ENCODE measurements around the gene ZNF804B. TPM values are rescaled to one million over a fixed set of nuclear protein-coding genes. Genes with fewer than 3 reads are reported as not detected.

Gene ZNF804B
- total RNA-seq, 1 donor: not detected

DNA sequence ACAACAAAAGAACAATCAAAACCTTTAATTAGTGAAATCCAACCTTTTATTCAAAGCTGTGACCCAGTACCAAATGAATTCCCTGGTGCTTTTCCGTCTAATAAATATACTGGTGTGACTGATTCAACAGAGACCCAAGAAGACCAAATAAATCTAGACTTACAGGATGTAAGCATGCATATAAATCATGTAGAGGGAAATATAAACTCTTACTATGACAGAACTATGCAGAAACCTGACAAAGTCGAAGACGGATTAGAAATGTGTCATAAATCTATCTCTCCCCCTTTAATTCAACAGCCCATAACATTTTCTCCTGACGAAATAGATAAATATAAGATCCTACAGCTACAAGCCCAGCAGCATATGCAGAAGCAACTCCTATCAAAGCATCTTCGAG is 576.6 kb downstream of the ZNF804B start:
- DNase-seq (ENCODE audit: low read depth): no peak
- TF ChIP-seq, protein P1, sequence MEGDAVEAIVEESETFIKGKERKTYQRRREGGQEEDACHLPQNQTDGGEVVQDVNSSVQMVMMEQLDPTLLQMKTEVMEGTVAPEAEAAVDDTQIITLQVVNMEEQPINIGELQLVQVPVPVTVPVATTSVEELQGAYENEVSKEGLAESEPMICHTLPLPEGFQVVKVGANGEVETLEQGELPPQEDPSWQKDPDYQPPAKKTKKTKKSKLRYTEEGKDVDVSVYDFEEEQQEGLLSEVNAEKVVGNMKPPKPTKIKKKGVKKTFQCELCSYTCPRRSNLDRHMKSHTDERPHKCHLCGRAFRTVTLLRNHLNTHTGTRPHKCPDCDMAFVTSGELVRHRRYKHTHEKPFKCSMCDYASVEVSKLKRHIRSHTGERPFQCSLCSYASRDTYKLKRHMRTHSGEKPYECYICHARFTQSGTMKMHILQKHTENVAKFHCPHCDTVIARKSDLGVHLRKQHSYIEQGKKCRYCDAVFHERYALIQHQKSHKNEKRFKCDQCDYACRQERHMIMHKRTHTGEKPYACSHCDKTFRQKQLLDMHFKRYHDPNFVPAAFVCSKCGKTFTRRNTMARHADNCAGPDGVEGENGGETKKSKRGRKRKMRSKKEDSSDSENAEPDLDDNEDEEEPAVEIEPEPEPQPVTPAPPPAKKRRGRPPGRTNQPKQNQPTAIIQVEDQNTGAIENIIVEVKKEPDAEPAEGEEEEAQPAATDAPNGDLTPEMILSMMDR (IDR thresholded peaks at IDR 0.05; ENCODE audit: insufficient read depth, low read length): no peak
- H3K4me3 ChIP-seq (ENCODE audit: low read depth, low read length): no peak overlapping the region

DNA sequence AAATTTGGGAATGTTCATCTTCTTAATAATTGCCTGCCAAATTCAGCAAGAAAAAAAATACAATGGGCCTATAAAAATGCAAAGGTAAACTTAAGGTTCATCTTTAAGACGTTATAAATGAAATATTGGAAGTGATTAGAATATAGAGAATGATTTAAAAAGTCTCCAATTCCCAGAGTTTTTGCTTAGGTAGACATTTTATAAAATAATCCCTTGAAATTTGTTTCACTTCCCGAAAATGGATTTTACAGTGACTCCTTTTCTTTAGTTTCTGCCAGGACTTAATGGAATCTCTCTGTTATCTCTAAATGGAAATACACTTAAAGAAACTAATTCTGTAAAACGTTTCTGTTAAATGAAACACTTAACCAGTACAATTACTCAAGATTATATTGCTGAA is 580.2 kb downstream of the ZNF804B start:
- TF ChIP-seq, protein P1 (IDR thresholded peaks at IDR 0.05; ENCODE audit: insufficient read depth, low read length): no peak
- DNase-seq (ENCODE audit: low read depth): no peak
- H3K4me3 ChIP-seq (ENCODE audit: low read depth, low read length): no peak overlapping the region

DNA sequence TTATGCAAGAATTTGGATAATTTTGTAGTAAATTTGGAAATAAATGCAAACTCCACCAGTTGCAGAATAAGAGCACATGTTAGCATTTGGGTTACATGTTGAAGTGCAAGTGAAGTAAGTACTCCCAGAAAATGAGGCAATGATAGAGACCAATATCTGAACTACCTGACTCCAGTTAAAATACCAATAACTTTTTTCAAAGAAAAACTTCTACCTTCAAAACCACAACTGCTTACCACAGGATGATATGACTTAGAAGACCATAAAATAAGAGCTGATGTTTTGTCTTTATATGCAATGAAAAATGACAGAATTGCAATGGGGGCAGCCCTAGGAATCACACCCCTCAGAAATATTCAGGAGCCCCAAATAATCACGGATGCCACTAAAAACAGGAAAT is 597.6 kb downstream of the ZNF804B start:
- no peak for DNase-seq (ENCODE audit: low read depth)
- TF ChIP-seq, protein P1 (IDR thresholded peaks at IDR 0.05; ENCODE audit: insufficient read depth, low read length): no peak

DNA sequence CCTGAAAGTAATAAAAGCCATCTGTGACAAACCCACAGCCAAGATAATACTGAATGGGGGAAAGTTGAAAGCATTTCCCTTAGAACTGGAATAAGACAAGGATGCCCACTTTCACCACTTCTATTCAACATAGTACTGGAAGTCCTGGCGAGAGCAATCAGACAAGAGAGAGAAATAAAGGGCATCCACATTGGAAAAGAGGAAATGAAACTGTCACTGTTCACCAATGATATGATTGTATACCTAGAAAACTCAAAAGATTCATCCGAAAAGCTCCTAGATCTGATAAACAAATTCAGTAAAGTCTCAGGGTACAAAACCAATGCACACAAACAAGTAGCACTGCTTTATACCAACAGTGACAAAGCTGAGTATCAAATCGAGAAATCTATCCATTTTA is 617.7 kb downstream of the ZNF804B start:
- DNase-seq (ENCODE audit: low read depth): no peak
- TF ChIP-seq, protein P1 (IDR thresholded peaks at IDR 0.05; ENCODE audit: insufficient read depth, low read length): no peak
- H3K4me3 ChIP-seq (ENCODE audit: low read depth, low read length): no peak overlapping the region

More for the DNA sequence above, 597.6 kb downstream of the ZNF804B start:
- no peak overlapping the region for H3K4me3 ChIP-seq (ENCODE audit: low read depth, low read length)

DNA sequence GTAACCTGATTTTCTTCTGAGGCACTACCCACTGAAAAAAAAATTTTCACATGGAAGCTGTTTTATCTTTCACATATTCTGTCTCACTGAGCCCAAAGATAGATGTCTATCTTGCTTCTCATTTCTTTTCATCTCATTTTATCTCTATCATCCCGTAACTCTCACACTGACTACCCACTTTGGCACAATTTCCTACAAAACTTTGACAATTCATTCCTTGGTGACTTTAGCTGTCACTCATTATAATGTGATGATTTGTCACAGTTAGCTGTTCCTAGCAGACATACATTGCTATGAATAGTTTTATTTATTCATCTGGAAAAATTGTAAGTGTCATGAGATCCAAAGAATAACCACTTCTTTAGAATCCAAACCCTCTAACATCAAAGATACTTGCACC is 625.9 kb downstream of the ZNF804B start:
- DNase-seq (ENCODE audit: low read depth): no peak
- TF ChIP-seq, protein P1 (IDR thresholded peaks at IDR 0.05; ENCODE audit: insufficient read depth, low read length): no peak
- H3K4me3 ChIP-seq (ENCODE audit: low read depth, low read length): no peak overlapping the region

Small RNA genes lying within 50 kb of the gene (small RNA-seq; reads per million reads assigned to genes)
- not detected for gene AC002127.1

Other genes with a start within 250 kb of the ZNF804B start
- gene TEX47, start 36.0 kb downstream of the ZNF804B start, total RNA-seq (ENCODE audit: low replicate concordance): not detected in 2 replicates